ENCODE results near the gene SLC22A31. TPM values are rescaled to one million over a fixed set of nuclear protein-coding genes. Genes with fewer than 3 reads are reported as not detected.

The SLC22A31 gene
- total RNA-seq, 1 donor from 2014 or later: 0.72 TPM

DNA sequence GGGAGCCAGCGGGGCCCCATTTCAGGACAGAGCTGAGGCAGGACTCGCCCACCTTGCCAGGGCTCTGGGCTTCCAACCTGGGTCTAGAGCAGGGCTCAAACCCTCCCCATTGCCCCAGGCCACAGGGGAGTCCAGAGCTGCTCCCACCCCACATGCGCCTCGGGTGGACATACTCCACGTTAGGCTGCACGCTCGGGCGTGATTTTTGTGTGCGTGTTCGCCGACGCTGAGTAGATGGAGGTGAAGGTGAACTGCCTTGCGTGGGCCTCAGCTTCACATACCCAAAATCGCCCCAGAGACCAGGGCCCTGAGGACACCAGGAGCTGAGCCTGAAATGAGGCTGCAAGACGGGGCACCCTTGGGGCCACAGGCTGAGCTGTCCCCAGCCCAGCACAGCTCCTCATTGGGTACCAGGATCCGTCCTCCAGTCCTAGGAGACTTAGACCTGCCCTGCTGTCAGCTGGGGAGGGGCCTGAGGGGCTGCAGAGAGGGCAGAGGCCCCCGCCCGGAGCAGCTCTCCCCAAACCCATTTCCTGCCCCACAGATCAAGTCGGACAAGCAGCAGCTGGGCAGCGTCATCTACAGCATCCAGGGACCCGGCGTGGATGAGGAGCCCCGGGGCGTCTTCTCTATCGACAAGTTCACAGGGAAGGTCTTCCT is 20.6 kb downstream of the SLC22A31 start:
- no peak for DNase-seq (ENCODE audit: low spot score)

DNA sequence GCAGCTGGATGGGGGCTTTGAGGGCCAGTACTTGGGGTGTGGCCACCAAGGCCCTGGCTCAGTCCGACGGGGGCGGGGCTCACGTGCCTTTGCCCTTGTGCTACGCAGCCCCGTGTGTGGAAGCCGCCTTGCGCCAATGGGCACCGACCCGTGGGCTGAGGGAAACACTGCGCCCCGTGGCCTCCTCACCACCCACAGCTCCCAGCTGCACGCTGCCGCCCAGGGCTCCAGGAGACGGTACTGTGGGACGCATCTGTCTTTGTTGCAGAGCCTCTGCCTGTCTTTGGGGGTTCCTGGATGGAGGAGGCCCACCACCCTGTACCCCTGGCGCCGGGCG is 21.2 kb downstream of the SLC22A31 start:
- no peak for DNase-seq (ENCODE audit: low spot score)

DNA sequence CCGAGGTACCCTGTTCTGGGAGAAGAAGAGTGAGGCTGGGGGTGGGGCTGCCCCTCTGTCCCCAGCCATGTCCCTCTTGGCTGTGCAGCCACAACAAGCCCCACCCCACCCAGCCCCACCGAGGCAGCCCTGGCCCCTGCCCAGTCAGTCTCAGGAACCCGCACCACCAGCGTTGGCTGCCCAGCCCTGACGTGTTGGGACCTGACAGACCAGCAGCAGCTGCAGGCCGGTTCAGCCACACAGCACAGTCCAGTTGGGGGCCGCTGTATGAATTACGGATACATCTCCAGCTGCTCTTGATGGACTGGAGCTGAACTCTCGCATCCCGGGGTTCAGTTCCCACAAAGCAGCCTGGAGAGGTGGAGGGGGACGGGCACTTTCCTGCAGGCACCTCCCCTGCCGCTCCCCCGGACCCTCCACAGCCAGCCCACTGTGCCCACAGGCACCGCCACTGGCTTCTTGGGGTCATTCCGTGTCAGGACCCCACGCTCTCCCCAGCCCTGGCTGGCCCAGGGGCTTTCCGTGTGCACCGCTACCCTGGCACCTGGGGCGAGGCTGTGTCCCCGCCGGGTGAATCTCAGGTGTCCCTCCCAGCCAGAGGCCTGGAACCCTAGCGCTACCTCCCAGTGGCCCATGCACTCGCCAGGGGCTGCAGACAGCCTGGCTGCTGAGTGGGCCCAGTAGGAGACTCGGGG is 21.7 kb downstream of the SLC22A31 start:
- DNase-seq (ENCODE audit: low spot score): no peak

DNA sequence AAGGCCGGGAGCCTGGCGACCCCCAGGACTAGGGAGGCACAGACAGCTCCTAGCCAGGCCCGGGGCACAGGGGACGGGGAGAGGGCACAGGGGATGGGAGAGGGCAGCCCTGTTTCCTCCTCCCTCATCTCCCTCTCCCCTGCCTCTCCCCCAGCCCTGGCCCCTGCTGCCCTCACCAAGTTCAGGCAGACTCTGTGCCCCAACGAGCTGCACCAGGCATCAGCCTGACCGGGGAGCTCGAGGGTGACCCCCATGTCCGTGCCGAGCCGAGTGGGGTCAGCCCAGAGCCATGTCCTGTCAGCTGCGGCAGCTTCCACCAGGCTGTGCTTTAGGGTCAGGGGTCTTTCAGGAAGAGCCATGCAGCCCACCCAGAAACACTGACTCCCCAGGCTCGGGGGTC is 22.8 kb downstream of the SLC22A31 start:
- no peak for DNase-seq (ENCODE audit: low spot score)

DNA sequence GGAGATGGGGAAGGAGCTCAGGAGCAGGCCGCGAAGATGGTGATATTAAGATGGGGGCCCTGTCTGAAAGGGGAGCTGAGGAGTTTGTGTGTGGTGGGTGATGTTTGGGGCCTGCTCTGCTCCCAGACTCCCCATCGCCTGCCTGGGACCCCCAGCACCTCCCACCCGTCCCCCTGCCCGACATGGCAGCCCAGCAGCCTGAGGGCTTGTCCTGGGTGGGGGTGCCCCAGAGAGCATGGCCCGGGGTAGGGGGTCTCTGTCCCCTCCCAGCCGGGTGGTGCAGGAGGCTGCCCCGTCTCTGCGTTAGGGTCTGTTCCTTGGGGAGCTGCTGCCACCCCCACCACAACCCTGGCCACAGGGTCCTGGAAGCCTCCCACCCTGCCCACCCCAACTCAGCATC is 23.6 kb downstream of the SLC22A31 start:
- DNase-seq (ENCODE audit: low spot score): no peak

DNA sequence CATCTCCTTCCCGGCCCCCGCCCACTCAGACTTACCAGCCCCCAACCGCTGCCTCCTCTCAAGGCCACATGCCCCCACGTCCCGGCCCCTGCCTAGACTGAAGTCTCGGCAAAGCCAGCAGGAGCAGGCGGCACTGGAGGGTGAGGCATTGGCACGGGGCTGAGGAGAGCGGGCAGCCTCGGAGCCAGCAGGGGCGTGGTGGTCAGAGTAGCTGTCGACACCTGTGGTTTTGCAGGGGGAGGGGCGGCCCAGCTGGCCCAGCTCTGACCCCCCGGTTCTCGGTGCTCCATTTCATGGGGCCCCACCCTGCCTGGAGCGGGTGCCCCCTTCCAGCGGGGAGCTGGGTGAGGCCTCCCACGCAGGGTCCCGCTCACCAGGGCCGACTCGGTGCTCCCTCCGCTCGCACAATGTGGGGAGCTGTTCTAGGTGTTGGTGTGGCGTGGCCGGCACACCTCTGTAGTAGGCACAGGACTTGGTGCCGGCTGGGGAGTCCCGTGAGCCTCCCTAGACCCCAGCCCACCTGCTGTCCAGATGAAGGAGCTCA is 24.1 kb downstream of the SLC22A31 start:
- no peak for DNase-seq (ENCODE audit: low spot score)

DNA sequence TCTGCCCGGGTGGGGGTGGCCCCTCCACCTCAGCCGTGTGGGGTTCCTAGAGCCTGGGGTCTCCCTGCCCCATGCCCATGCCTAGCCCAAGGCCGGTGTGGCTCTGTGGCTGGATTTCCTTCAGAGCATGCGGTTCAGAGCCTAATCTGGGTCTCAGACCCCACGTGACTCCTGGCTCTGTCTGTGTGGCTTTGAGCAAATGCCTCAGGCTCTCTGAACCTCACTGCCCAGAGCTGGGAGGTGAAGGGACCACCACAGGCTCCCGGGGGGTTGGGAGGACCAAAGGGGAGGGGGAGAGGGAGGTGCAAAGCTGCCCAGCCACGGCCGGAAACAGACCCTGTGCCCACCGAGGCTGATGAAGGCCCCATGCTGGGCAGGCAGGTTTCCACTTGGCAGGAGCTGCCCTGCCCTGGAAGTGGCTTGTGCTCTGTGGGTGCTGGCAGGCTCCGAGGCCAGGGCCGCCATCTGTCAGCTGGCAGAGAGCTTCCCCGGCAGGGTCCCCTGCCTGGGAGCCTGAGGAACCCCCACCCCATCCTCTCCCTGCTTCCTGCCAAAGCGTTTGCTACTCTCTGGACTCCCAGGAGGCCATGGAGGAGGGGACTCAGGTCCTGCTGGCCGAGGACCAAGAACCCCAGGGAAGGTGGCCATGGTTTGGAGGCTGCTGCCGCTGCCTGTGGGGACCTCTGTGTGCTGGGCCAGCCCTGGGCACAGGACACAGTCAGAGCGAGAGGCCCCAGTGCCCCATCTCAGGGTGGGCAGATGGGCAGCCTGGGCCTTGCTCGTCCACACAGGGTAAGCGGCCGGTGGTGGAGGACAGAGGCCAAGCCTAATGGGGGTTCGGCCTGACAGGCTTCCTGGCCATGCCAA is 24.8 kb downstream of the SLC22A31 start:
- no peak for DNase-seq (ENCODE audit: low spot score)

DNA sequence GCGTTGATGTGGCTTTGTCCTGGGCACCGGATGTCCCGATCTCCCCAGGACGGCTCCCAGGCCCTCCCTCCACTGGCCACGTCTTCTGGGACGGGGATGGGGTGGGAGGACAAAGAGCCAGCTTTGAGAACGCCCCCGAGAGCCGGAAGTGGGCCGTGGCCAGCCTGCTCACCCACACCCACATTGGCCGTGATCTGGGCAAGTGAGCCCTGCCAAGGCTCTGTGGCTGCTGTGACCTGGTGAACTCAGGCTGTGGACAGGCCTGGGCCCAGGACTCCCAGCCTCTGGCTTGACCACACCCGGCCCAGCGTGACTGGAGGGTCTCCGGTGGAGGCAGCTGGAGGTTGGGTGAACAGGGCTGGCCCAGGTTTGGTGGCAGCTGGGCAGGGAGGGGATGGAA is 25.5 kb downstream of the SLC22A31 start:
- DNase-seq (ENCODE audit: low spot score): no peak

DNA sequence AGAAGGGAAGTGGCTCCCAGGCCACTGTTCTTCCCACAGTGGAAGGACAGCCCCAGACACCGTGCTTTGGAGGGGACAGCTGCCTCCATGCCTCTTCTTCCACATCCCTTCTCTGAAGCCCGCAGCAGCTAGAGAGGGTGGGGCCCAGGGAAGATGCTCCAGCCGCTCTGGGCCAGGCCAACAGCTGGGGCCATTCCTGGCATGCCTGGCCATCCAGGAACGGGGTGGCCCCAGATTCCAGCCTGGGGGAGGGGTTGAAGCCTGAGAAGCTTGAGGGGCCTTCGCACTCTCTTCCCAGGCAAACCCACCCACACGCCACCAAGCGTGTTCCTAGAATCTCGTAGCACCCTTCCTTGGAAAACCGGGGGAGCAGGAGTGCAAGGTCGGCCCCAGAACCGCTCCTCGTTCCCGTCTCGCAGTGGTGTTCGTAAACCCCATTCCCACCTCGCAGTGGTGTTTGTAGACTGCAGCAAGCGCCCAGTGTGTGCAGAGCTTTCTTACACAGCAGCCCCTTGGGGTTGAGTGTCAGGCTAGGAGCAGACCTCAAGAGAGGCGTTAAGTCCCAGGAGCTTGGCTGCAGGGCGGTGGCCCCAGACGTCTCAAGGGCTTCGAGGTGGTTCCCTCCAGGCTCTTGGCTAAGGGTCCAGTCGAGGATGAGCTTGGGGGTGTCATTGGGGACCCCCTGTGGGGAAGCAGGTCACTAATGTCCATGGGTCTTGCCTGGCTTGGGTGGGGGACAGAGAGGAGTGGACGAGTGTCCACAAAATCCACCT is 26.1 kb downstream of the SLC22A31 start:
- DNase-seq (ENCODE audit: low spot score): no peak

DNA sequence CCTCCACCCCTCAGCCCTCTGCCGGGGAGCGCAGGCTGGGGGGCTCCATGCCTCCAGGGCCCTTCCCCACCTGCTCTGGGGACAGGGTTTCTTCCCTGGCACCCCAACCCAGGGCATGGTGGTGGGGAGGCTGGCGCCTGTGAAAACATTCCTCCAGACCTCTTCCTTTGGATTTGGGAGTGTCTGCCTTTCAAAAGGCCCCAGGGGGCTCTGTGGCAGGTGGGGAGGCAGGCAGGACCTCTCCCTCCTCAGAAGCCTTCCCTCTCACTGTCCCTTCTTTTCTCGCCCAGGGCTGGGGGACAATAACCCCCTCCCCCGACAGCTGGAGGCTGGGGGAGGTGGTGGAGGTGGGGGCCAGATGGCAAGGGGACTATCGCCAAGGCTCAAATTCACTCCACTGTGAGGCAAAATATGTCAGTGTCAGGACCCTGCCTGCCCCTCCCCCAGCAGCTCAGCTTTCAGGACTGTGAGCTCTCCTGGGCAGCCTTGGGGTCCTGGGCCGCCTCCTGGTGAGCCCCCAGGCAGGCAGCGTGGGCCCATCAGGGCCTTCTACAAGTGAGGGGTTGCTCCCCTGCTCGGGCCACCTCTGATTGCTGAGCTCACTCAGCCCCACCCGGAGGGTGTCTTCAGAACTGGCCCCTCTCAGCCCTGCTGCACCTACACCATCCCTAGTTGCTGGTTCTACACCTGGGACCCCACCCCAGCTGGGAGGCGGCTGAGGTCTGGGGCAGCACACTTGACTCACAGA is 27.0 kb downstream of the SLC22A31 start:
- DNase-seq (ENCODE audit: low spot score): no peak

DNA sequence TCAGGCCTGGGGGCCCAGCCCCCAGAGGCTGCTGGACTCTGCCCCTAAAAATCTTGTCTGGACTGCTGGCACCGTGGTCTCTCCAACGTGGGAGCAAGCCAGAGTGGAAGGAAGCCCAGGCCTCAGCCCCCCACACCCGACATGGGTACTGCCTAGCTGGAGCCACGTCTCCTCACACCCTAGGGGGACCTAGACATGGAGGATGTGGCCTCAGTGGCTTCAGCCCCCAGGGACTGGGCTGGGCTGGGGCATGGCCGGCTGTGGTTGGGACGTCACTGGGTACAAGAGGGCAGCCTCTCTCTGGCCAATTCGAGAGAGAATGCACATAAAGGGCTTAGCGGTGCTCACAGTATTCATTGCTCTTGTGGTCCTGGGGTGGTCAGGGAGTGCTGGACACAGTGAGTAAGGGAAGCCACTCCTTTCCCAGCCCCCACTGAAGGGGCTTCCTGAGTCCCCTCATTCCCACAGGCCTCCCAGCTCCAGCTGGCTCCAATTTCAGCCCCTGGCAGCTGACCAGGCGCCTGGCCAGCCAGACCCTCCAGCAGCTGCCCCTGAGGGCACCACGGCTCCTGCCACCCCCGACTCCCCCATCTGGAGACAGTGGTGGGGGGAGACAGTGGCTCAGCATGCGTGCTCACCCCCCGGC is 27.7 kb downstream of the SLC22A31 start:
- no peak for DNase-seq (ENCODE audit: low spot score)

DNA sequence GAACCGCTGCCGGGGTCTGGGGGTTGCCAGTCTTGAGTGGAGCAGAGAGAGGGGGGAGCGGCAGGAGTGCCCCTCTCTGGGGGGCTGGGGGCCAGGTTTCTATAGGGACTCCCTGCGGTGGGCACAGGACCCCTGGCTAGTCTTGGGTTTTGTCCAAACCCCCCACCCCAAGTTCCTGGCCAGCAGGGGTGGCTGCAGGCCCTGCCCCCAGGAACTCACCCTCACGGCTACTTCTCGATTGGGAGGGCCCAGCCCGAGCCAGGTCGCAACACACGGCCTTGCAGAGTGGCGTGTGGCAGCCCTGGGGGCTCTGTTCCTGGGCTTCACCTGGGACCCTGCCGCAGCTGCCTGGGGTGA is 28.2 kb downstream of the SLC22A31 start:
- no peak for DNase-seq (ENCODE audit: low spot score)

DNA sequence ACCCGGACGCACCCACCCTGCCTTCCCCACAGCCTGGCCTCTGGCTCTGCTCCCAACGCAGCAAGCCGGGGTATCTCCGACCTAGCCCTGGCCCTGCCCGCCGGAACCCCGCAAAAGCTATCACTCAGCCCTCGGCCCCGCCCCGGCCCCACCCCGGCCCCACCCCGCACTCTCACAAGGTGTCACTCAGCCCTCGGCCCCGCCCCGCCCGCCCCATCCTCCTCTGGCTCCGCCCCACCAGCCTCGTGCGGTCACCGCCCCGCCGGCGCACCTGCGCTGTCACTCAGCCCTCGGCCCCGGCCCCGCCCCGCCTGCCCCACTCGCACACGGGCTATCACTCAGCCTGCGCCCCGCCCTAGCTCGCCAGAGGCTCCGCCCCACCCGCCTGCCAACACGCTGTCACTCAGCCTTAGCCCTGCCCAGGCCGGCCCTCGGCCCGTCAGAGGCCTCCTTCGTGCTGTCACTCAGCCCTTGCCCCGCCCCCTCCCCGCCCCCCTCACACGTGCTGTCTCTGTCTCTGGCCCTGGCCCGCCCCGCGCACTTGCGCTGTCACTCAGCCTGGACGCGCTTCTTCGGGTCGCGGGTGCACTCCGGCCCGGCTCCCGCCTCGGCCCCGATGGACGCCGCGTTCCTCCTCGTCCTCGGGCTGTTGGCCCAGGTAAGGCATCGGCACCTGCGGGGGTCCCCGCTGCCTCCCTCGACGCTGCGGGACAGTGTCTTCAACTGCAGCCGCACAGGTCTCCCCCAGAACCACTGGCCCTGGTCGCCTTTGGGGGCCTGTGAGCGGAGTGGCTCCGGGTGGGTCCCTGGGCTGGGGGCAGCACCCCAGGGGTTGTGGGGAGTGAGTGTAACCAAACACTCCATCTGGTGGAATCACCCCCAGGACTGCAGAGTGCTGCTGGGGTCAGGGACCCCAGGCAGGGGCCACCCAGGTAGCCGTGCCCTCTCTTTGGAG is 28.8 kb downstream of the SLC22A31 start, which contains the start of gene CDH15:
TSS of gene CDH15 (plus strand) at position 533 of the 955 bp plus-strand sequence. CDS start at position 617, 84 bp downstream.
- DNase-seq (ENCODE audit: low spot score): peak; percentile 82

DNA sequence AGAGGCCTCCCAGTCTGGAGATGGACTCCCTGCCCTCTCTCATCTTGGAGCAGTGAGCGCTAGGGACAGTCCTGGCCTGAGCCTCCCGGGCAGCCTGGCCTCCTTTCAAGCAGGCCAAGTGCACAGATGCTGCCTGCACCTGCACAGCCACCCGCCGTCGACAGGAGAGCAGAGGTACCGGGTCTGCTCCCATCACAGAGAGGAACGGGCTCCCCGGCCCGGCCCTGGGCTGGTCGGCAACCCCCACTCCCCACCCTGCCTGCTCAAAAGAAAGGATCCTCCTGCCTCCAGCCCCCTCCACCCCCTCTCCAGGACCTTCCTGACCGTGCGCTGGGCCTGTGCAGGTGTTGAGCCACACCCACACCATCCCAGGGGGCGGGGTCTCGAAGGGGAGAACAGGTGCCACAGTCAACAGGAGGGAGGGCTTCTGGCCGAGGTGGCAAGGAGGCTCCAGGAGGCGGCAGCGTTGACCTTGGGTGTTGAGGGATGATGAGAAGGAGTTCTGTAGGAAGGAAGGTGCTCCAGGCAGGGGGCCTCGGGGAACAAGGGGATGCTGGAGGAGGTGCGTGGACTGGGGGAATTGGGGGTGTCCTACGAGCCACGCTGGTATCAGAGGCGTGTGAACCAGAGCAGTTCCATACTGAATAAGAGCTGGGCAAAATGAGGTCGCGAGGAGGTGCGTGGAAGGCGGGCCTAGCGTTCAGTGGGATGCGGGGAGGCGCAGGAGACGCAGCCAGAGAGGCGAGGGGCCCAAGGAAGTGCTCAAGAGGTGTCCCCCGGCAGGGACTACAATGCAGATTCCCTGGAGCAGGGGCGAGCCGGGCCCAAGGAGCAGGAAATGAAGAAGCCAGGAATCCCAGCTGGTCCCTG is 29.8 kb downstream of the SLC22A31 start:
- no peak for DNase-seq (ENCODE audit: low spot score)

DNA sequence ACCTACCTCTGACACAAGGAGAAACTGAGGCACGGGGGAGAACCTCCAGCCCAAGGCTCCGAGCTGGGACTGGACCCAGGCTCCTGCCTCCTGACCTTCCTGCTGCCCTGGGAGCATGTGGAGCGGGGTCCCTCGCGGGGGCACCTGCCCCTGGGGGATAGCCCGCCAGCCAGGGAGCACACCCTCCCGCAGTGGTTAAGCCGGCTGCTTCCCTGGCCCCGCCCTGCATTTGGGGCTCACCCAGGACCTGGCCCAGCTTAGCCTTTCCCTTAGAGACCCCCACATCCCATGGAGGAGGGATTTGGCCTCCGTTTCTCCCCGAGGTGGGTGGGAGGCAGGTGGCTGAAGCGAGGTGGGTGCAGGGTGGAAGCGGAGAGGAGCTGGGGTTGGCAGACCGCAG is 30.6 kb downstream of the SLC22A31 start:
- no peak for DNase-seq (ENCODE audit: low spot score)

DNA sequence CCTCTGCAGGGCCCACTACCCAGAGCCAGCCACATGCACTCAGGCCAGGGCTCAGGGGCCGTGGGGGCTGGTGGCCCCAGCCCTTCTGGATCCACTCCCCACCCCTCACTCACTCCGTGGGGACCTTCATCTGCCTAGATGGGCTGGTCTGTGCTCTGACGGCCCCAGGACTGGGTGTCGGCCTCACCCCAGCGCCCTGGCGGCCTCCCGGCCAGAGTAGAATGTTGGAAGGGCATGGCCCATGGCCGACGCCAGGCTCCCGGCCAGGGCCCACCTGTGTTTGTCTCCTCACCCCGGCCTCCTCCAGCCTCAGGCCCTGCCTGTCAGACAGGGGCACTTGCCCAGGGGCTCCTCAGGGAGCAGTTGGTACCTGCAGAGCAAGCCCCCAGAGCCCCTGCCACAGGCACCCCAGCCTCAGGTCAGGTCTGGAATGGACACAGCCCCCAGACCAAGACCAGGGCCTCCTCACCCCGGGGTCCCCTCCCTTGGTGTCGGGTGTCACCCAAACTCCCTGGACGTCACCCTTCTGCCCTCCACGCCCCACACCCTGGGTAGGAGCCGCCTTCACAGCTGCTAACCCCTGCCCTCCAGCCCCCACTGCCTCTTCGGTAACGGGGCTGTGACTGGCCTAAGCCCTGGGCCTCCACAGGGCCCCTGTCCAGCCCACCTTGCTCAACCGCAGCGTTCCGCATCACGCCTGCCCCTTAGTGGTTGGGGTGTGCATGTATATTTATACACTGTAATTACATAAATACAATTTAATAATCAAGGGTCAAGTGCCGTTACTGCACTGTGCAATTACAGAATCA is 31.8 kb downstream of the SLC22A31 start:
- DNase-seq (ENCODE audit: low spot score): no peak

DNA sequence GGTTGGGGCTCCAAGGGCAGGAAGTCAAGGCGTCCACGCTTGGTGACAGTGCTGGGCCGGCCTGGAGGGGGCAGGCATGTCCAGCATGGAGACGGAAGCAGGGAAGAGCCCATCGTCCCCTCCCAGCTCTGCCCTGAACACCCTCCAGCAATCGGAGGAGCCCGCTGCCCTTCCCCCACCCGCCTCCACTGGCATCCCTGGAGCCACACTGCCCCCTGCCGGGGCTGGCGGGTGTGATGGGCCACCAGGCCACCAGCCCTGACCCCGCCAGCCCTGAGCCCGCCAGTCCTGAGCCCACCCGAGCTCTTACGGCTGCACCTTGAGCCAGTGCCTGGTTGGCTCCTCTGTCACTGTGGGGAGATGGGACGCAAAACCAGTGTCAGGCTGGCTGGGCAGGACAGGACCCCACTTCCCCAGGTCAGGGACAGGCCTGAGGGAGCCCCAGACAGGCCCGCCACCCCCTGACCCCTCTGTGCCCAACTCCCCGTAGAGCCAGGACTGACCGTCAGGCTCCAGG is 32.9 kb downstream of the SLC22A31 start:
- DNase-seq (ENCODE audit: low spot score): peak; percentile 63
